Thyroid gland (tissue), 4 donors: Measurements from ENCODE around the gene FIBP.

Experiments
- CTCF ChIP-seq, 6 experiments: fragments of 200-600 bp in 3 of 6; fragments of 450-650 bp in 3 of 6; sonication (generic) in 3 of 6; IDR thresholded peaks; one replicate each; pipeline ENCODE4 v1.5.1; 2016 to 2019; ENCODE audit warnings: antibody characterized with exemption in 6 of 6, mild to moderate bottlenecking in 2 of 6, inconsistent platforms in 1 of 6, moderate library complexity in 1 of 6
- POLR2A ChIP-seq, 2 donors: fragments of 450-650 bp; IDR thresholded peaks; one replicate each; pipeline ENCODE4 v1.6.1; 2017; ENCODE audit warnings: antibody characterized with exemption in 2 of 2, mild to moderate bottlenecking in 2 of 2, moderate library complexity in 1 of 2

DNA sequence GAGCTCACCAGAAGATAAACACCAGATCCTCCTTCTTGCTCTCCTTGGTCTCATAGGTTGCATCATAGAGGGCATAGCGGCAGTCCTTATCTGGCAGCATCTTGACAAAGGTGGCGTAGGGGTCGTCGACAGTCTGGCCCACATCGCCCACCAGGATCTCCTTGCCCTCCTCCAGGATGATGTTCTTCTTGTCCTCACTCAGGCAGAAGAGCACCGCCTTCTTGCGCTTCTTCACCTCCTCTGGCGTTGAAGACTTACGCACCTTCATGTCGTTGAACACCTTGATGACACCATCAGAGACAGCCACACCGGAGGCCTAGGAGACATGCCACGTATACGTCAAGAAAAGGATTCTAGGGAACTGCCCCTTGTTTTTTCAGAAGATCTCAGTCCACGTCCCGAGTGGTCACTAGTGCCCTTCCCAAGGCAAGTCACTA lies 32.3 kb downstream of the FIBP start:
- TF ChIP-seq CTCF (IDR thresholded peaks at IDR 0.05) (no peak), POLR2A (IDR thresholded peaks at IDR 0.05) (no peak)
